ENCODE data around the gene GALNT9. TPM values are rescaled to one million over a fixed set of nuclear protein-coding genes. Genes with fewer than 3 reads are reported as not detected.

GALNT9 gene
- polyA plus RNA-seq, 1 experiment = not detected

DNA sequence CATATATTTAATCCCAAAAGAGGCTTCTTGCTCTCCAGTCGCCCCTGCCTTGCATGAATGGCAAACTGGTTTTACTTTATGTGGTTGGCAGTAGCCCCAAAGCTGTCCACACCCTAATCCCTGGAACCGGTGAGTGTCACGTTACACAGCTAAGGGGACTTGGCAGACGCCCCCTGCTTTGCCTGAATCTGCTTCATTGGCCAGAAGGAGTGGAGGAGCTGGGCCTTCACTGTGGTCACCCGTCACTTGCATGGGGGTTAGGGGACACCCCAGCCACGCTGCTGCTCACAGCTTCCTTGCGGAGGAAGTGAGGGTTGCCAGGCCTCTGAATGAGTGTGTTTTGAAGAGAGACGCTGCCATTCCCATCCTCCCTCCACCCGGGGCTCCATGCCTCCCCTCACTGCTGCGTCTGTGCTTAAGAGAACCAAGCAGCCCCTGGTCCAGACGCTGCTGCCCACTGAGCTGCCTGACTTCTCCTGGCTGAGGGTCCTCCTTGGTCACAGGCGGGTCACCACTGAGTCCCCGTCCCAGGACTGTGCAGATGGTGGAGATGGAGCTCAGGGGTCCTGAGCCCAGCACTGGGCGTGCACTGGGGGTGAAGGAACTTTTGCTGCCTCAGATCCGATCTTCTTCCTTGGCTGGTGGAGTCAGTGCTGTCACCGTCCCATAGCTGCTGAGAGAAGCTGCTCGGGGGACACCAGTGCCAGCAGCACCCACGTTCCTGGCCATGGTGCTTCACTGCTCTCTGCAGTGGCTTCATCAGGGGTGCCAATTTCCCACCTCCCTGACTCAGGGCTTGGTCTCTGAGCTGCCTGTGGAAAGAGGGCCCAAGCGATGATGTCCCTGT lies 39.8 kb downstream of the GALNT9 start:
- CTCF ChIA-PET = no interaction called here
- DNase-seq (ENCODE audit: low read depth) = no peak
- TF ChIP-seq, protein P1, sequence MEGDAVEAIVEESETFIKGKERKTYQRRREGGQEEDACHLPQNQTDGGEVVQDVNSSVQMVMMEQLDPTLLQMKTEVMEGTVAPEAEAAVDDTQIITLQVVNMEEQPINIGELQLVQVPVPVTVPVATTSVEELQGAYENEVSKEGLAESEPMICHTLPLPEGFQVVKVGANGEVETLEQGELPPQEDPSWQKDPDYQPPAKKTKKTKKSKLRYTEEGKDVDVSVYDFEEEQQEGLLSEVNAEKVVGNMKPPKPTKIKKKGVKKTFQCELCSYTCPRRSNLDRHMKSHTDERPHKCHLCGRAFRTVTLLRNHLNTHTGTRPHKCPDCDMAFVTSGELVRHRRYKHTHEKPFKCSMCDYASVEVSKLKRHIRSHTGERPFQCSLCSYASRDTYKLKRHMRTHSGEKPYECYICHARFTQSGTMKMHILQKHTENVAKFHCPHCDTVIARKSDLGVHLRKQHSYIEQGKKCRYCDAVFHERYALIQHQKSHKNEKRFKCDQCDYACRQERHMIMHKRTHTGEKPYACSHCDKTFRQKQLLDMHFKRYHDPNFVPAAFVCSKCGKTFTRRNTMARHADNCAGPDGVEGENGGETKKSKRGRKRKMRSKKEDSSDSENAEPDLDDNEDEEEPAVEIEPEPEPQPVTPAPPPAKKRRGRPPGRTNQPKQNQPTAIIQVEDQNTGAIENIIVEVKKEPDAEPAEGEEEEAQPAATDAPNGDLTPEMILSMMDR (IDR thresholded peaks at IDR 0.05; ENCODE audit: insufficient read depth, low read depth, low read length) = no peak
- H3K4me3 ChIP-seq (ENCODE audit: low read depth, low read length) = no peak overlapping the region
- POLR2A ChIA-PET = no interaction called here
- H3K36me3 ChIP-seq (ENCODE audit: control insufficient read depth, insufficient read depth, low read length) = no peaks in the 10 kb centered on the region
- no peaks in the 10 kb centered on the region for H3K27me3 ChIP-seq (ENCODE audit: control insufficient read depth, insufficient read depth, low read length)

DNA sequence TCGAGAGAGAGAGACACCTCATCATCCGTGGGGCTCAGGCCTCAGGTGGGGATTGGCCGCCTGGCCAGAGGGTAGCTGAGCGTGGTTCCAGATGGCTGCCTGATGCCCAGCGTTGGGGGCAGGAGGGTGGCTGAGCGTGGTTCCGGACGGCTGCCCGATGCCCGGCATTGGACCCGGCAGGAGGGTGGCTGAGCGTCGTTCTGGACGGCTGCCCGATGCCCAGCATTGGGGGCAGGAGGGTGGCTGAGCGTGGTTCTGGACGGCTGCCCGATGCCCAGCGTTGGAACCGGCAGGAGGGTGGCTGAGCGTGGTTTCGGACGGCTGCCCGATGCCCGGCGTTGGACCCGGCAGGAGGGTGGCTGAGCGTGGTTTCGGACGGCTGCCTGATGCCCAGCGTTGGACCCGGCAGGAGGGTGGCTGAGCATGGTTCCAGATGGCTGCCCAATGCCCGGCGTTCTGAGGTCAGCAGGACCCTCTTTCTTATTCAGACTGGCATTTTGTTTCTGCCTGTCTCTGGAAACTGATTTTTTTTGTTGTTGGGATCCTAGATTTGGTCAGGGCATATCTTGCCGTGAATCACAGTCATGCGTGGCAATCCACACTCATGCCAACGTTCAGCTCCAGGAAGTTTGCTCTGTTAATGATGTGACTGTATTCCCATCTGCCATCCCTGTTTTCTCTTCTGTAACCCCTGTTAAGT lies 40.7 kb downstream of the GALNT9 start:
- Histone ChIP-seq H3K27me3 (ENCODE audit: control insufficient read depth, insufficient read depth, low read length) (no peaks in the 10 kb centered on the region), H3K36me3 (ENCODE audit: control insufficient read depth, insufficient read depth, low read length) (no peaks in the 10 kb centered on the region), H3K4me3 (ENCODE audit: low read depth, low read length) (no peak overlapping the region)
- no peak for DNase-seq (ENCODE audit: low read depth)
- ChIA-PET CTCF (no interaction called here), POLR2A (no interaction called here)
- TF ChIP-seq, protein P1 (IDR thresholded peaks at IDR 0.05; ENCODE audit: insufficient read depth, low read depth, low read length) = no peak

- H3K27me3 ChIP-seq (ENCODE audit: control insufficient read depth, insufficient read depth, low read length) = no peaks in the 10 kb centered on the region
Observed at GRCh38 chr12:132287391-132288238, 41.8 kb downstream of the GALNT9 start.

GRCh38 chr12:132286912-132287311 lies 42.5 kb downstream of the GALNT9 start:
- no peaks in the 10 kb centered on the region for H3K27me3 ChIP-seq (ENCODE audit: control insufficient read depth, insufficient read depth, low read length)
- ChIA-PET CTCF (no interaction called here), POLR2A (no interaction called here)
- H3K36me3 ChIP-seq (ENCODE audit: control insufficient read depth, insufficient read depth, low read length) = no peaks in the 10 kb centered on the region
- TF ChIP-seq, protein P1 (IDR thresholded peaks at IDR 0.05; ENCODE audit: insufficient read depth, low read depth, low read length) = no peak
- no peak overlapping the region for H3K4me3 ChIP-seq (ENCODE audit: low read depth, low read length)
- DNase-seq (ENCODE audit: low read depth) = no peak

More at GRCh38 chr12:132287391-132288238, 41.8 kb downstream of the GALNT9 start:
- TF ChIP-seq, protein P1 (IDR thresholded peaks at IDR 0.05; ENCODE audit: insufficient read depth, low read depth, low read length) = no peak
- Histone ChIP-seq H3K36me3 (ENCODE audit: control insufficient read depth, insufficient read depth, low read length) (no peaks in the 10 kb centered on the region), H3K4me3 (ENCODE audit: low read depth, low read length) (no peak overlapping the region)
- ChIA-PET POLR2A (no interaction called here), CTCF (no interaction called here)
- DNase-seq (ENCODE audit: low read depth) = no peak

Measured in BJ (cell line).